ENCODE measurements around the gene REN. TPM values are rescaled to one million over a fixed set of nuclear protein-coding genes. Genes with fewer than 3 reads are reported as not detected.

REN gene
- total and polyA plus RNA-seq, 9 of the 15 experiments (the other 6 are each of a cell fraction or from before 2014, with no cell fraction given) = 1.7 to 9.9 (median 3.1) TPM

- H3K27ac ChIP-seq (ENCODE audit: extremely low read depth, low read depth, low read length) = no peak overlapping the region
- no peak for FAIRE-seq
- WGBS (ENCODE audit: insufficient coverage, low coverage, missing lambda C conversion rate) = 36% methylated on average over 30 of the region's 33 CpGs
- no peak for DNase-seq (ENCODE audit: extremely low read depth in 1 of 4, low spot score in 3 of 4)
- peaks cover 14% of the 10 kb centered on the region for H4K20me1 ChIP-seq (replicated peaks; ENCODE audit: control insufficient read depth, insufficient read depth, low read length)
- H3K4me2 ChIP-seq (ENCODE audit: insufficient read depth, low read length) = no peak overlapping the region
- no peak overlapping the region for H3K4me3 ChIP-seq
- intact Hi-C loops (cut with micrococcal nuclease) = no loop called here
- no peak overlapping the region for H3K9ac ChIP-seq (ENCODE audit: insufficient read depth in 1 of 2, low read depth in 2 of 2, low read length in 2 of 2)
- peak; percentile 46 for ATAC-seq
- no peaks in the 10 kb centered on the region for H3K79me2 ChIP-seq (ENCODE audit: control insufficient read depth, insufficient read depth, low read length)
- no peaks in the 10 kb centered on the region for H3K36me3 ChIP-seq (ENCODE audit: control insufficient read depth, insufficient read depth, low read length)
- H3K27me3 ChIP-seq (ENCODE audit: control insufficient read depth in 2 of 2, insufficient read depth in 2 of 2, low read length in 2 of 2) = peaks cover 13 to 59% of the 10 kb centered on the region in 2 experiments
- no peak overlapping the region for H2AFZ ChIP-seq (ENCODE audit: low read depth, low read length)
- no TSS peak for BruUV-seq (replicated peaks)
- ChIA-PET POLR2A (no interaction called here), CTCF (ENCODE audit: low intra/inter-chr PET ratio) (no interaction called here)
- peaks cover 3% of the 10 kb centered on the region for H3K9me1 ChIP-seq (ENCODE audit: control insufficient read depth, insufficient read depth, low read length)
- in situ Hi-C loops (cut with MboI) = no loop called here
- H3K4me1 ChIP-seq (replicated peaks in 1 of 2; ENCODE audit: control insufficient read depth in 2 of 2, insufficient read depth in 2 of 2, low read length in 2 of 2) = peaks cover 0 to 21% of the 10 kb centered on the region in 2 experiments; a peak in 2 of 5 replicates
- H3K9me3 ChIP-seq (replicated peaks; ENCODE audit: control insufficient read depth, insufficient read depth, low read depth, low read length) = no peaks in the 10 kb centered on the region
- no peak for TF ChIP-seq ZFP36 (IDR thresholded peaks at IDR 0.05; ENCODE audit: low read depth, low read length, partially characterized antibody)
- no peak for TF ChIP-seq SRSF9 (IDR thresholded peaks at IDR 0.05; ENCODE audit: borderline replicate concordance, low read depth, low read length)
- TF ChIP-seq THRAP3 (IDR thresholded peaks at IDR 0.05; ENCODE audit: borderline replicate concordance) = no peak
- TF ChIP-seq SFPQ (IDR thresholded peaks at IDR 0.05; ENCODE audit: low read depth, low read length) = no peak
- no peak for TF ChIP-seq NR0B1 (IDR thresholded peaks at IDR 0.05; ENCODE audit: partially characterized antibody)
- no peak for TF ChIP-seq ZBTB1 (CRISPR knock-in tag; IDR thresholded peaks at IDR 0.05; ENCODE audit: borderline replicate concordance, low read depth)
- TF ChIP-seq ZNF740 (CRISPR knock-in tag; IDR thresholded peaks at IDR 0.05) = peak; percentile 8; the same call in 1 of the 2 replicates
- TF ChIP-seq ZNF740 (tag; IDR thresholded peaks at IDR 0.05) = no peak
- TF ChIP-seq NFE2 (IDR thresholded peaks at IDR 0.05; ENCODE audit: low read depth) = no peak
- TF ChIP-seq SAP30 (IDR thresholded peaks at IDR 0.05; ENCODE audit: borderline replicate concordance, insufficient read depth, low read depth, low read length, poor library complexity, severe bottlenecking) = no peak
- TF ChIP-seq GTF2B (IDR thresholded peaks at IDR 0.05; ENCODE audit: extremely low read depth, insufficient read length) = no peak
- TF ChIP-seq MCM2 (IDR thresholded peaks at IDR 0.05; ENCODE audit: low read depth) = no peak
- TF ChIP-seq TFAP4 (CRISPR knock-in tag; IDR thresholded peaks at IDR 0.05; ENCODE audit: borderline replicate concordance) = peak; percentile 16; the same call in 1 of the 2 replicates
Observed at GRCh38 chr1:204150702-204151551, 15.2 kb downstream of the REN start.

Data from K562 (cell line).